Activated CD8-positive, alpha-beta memory T cell treated with anti-CD3 and anti-CD28 coated beads for 36 hours (primary cell): ENCODE results near the gene RAB6A. TPM values are rescaled to one million over a fixed set of nuclear protein-coding genes. Genes with fewer than 3 reads are reported as not detected.
"Not testable (repeated sequence)": the region's sequence is repeated elsewhere in the genome, so short reads cannot be mapped to it uniquely, and the experiment has no call there.

Experiments used
- CTCF ChIA-PET: fragments of 350-600 bp; sonication (Branson Sonifier 250); formaldehyde crosslinking; loops from one replicate; lab custom pipeline; 2021; ENCODE audit warnings: antibody characterized with exemption; lab: Charles Lee
- POLR2A ChIA-PET: fragments of 350-600 bp; sonication (Branson Sonifier 250); formaldehyde crosslinking; loops from one replicate; lab custom pipeline; 2021; ENCODE audit warnings: antibody characterized with exemption; lab: Charles Lee
- total RNA-seq, 2 experiments: library from RNA; stranded (reverse); gene quantifications; one replicate each; pipeline ENCODE4 v1.2.3, GENCODE V29; 2021

RAB6A gene
- total RNA-seq, 2 experiments from 2014 or later, result 69.0 to 72.1 TPM

DNA sequence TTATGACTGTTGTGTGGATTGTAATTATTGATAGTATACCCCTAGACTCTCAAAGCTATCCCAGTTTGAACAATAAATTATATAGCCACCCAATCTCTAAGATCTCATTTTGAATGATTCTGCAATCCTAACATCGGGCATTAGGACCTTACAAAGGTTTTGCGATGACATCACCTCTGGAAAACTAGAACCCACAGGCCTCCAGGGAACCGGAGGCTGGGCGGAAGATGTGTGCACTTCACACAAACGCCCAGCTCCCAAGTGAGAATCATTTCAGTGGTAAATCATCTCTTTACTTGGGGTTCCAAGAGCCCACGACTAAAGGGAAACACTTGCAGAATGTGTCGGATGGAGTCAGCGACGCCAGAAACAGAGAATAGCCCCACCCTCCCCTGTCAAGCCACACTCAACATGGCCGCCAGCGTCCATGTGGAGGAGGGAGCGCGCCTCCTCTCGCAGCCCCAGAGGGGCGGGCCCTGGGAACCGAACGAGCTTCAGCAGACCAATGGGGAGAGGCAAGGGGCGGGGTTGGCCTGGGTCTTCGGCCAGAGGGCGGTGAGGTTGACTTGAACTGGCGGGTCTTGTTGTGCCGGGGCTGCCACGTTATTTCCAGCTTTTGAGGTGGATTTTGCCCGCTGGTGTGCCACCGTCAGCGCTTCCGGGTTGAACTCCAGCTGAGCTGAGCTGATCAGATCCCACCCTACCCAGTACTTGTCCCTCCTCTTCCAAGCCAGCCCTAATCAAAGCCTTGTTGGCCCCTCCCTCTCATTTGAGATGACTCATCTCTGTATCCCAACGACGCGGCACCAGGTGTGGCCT lies 18.4 kb upstream of the RAB6A start:
- POLR2A ChIA-PET, result interaction anchor here (0.6 to 2.9 kb wide), 3 partner anchors 9 to 636 kb away, joined by 4 to 39 read pairs (median 10); partner anchors contain the start of genes MRPL48 and RAB6A
- CTCF ChIA-PET, result interaction anchor here (0.6 to 2.3 kb wide), 4 partner anchors 9 to 25 kb away, joined by 3 to 15 read pairs (median 9); partner anchors contain the start of genes MRPL48 and RAB6A

DNA sequence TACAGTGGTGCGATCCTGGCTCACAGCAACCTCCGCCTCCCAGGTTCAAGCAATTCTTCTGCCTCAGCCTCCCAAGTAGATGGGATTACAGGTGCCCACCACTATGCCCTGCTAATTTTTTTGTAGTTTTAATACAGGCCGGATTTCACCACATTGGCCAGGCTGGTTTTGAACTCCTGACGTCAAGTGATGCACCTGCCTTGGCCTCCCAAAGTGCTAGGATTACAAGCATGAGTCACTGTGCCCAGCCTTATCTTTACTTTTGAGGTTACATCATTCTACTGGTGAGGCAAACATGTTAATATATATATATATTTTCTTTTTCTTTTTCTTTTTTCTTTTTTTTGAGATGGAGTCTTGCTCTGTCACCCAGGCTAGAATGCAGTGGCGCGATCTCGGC lies 9.9 kb upstream of the RAB6A start:
- CTCF ChIA-PET, POLR2A ChIA-PET: not testable (repeated sequence)

DNA sequence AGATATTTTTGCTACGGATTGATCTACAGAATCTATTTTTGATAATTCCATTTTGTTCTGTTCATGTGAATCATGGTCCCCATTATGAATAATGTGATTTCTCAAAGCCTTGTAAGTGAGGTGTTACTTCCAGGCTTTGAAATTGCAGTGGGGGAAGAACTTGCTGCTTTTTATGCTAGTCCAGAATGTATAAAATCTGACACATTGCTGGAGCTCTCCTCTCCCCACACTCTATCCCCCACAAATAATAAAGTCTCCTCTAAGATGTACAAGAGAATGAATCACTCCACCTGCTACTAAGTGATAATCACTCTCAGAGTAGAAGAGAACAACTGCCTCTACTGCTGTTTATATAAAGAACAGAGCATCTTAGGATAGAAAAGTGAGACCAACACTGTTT lies 5.9 kb upstream of the RAB6A start:
- POLR2A ChIA-PET, result no interaction called here
- CTCF ChIA-PET, result no interaction called here

DNA sequence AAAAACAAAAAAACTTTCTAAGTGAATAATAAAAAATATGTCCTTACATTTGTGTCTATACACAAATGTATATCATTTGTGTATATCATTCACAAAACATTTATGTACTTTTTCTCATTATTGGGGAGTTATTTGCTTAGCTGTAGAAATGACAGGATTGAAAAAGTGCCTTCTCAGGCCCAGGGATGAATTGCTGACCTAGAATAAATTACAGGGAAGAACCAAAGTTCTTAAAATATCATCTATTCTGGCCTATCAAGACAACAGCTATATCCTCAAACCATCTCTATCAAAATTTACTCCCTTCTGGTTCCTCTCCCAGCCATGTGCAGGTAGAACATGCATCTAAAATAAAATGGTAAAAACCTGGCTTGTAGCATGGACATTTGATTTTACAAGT lies 1.9 kb upstream of the RAB6A start:
- ChIA-PET CTCF (interaction anchor here (0.6 to 2.8 kb wide), 3 partner anchors 17 to 916 kb away, joined by 4 to 14 read pairs (median 5); no protein-coding TSS in a partner anchor), POLR2A (interaction anchor here (0.8 kb wide), 1 partner anchor 43 kb away, joined by 8 read pairs; no protein-coding TSS in a partner anchor)

DNA sequence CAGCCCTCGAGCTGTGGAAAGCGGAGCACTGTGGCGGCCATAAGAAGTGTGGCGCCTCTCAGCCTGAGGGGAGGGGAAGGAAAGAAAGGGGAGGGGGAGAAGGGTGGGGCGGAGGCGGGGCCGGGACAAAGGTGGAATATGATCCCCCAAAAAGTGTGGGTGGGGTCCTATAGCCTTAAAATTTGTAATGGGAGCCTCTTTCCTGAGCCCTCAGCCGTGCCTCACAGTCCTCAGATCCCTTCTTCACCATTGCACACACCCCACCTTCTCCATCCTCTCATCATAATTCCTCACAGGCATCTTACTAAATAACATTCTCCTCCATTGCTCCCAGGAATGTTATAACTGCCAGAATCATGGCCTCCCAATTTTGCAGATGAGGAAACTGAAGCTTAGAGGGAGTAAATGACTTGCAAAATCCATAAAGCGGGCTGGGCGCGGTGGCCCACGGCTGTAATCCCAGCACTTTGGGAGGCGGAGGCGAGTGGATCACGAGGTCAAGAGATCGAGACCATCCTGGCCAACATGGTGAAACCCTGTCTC lies 600 bp upstream of the RAB6A start:
- POLR2A ChIA-PET, result interaction anchor here (0.6 to 2.6 kb wide), 5 partner anchors 17 to 27 kb away, joined by 3 to 39 read pairs (median 6); no protein-coding TSS in a partner anchor
- CTCF ChIA-PET, result interaction anchor here (2.8 kb wide), 1 partner anchor 18 kb away, joined by 14 read pairs; no protein-coding TSS in a partner anchor

DNA sequence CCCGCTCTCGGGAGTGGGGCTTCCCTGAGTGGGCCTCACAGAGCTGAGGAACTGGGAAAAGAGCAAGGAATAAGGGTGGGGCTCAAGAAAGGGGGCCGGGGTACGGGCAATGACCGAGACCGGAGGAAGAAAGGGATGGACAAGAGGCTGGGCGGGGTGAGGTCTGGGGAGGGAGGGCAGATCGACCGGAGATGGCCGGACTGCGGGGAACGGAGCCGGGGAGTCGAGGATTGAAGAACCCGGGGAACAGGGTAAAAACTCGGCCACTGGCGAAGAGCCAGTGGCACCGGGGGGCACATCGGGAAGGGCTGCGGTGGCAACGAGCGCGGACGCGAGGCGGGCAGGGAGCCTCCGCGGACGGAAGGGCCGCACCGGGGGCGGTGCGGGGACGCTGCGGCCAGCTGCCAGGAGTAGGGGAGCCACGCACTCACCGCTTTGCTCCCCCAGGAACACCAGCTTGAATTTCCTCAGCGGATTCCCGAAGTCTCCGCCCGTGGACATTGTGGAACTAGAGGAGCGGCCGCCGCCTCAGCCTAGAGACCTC lies 667 bp downstream of the RAB6A start:
- ChIA-PET POLR2A (interaction anchor here (1.3 to 2.6 kb wide), 3 partner anchors 19 to 108 kb away, joined by 3 to 39 read pairs (median 6); no protein-coding TSS in a partner anchor), CTCF (interaction anchor here (2.8 kb wide), 1 partner anchor 19 kb away, joined by 14 read pairs; no protein-coding TSS in a partner anchor)

DNA sequence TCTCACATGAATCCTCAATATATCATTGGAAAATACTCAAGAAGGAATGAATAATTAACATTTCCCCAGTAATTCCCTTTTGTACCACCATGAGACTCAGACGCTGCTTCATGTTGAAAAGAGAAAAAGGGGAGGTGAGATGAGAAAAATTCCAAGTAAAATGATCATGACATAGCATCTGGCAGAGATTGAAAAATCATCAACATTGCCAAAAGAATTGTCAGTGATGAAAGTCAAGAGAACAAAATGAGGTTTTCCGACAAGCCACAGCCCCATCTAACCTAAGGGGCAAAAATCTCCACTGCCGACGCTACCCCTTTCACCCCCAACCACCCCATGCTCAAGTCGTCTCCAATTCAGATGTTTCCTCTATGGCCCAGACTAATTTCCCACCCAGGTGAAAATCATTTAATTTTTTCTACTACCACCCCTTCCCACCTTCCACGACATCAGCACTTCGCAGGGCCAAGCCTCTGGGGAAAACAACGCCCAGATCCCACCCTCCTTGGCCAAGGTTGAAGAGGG lies 1.2 kb downstream of the RAB6A start:
- ChIA-PET CTCF (no interaction called here), POLR2A (interaction anchor here (1.3 to 2.6 kb wide), 2 partner anchors 19 to 109 kb away, joined by 3 to 39 read pairs; no protein-coding TSS in a partner anchor)

DNA sequence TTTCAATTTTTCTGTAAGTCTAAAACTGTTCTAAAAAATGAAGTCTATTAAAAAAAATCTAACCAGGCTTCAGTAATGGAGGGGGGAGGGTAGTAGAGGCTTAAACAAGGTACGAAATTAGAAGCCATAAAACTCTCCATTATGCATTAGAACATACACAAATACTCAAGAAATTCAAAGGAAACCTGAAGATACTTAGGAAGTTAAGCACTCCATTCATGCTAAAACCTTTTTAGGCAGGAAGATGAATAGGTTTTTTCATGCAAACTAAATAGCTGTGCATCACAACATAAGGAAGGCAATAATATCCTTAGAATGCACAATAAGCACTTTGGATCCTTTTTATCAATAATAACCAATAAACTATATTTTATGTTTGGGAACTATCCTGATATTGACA lies 2.4 kb downstream of the RAB6A start:
- POLR2A ChIA-PET, result interaction anchor here (1.0 kb wide), 1 partner anchor 30 kb away, joined by 3 read pairs; the partner anchor contains the start of gene MRPL48
- CTCF ChIA-PET, result no interaction called here

DNA sequence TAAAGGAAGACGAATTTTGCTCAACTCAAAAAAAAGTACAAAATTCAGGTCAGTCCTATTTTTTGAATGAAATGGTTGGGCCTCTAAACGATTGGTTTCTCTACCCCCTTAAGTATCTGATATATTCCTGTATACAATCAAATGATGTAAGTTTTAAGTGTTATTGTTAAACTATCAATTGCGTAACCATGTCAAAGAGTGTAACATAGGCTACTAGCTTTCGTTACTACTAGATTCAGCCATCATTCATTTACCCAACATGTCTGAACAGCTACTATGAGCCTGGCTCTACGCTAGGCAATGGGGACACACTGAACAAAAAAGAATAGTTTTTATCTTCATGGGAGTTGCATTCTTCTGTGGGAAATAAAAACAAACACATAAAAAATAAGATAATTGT lies 3.3 kb downstream of the RAB6A start:
- POLR2A ChIA-PET, result no interaction called here
- CTCF ChIA-PET, result no interaction called here

DNA sequence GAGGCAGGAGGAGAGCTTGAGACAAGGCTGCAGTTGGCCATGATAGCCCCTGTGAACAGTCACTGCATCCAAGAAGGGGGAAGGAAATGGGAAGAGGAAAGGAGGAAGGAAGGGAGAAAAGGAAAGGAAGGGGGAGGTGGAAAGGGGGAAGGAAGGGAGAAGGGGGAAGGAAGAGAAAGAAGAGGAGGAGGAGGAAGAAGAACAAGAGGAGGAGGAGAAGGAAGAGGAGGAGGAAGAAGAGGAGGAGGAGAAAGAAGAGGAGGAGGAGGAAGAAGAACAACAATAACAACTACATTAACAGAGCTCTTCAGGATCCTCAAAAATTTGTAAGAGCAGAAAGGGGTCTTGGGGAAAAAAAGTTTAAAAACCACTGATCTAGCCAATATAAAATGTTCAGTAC lies 5.2 kb downstream of the RAB6A start:
- ChIA-PET CTCF (no interaction called here), POLR2A (no interaction called here)

DNA sequence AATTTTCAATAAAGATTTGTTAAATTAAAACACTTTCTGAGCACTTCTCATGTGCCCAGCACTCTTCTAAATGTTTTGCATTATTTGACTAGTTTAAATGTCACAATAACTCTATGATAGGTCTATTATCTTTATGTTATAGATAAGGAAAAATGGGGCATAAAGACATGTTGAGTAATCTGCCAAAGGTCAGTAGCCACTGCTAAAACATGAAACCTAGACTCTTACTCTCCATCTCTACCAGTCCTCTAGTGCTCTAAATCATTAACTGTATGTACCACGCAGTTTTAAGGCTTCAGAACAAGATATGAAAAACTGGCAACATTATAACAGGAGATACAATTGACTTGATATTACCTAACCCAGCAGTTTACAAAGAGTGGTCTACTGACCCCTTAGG lies 6.9 kb downstream of the RAB6A start:
- CTCF ChIA-PET, result interaction anchor here (0.7 kb wide), 1 partner anchor 26 kb away, joined by 4 read pairs; no protein-coding TSS in a partner anchor
- POLR2A ChIA-PET, result interaction anchor here (0.7 kb wide), 1 partner anchor 428 kb away, joined by 4 read pairs; no protein-coding TSS in a partner anchor

DNA sequence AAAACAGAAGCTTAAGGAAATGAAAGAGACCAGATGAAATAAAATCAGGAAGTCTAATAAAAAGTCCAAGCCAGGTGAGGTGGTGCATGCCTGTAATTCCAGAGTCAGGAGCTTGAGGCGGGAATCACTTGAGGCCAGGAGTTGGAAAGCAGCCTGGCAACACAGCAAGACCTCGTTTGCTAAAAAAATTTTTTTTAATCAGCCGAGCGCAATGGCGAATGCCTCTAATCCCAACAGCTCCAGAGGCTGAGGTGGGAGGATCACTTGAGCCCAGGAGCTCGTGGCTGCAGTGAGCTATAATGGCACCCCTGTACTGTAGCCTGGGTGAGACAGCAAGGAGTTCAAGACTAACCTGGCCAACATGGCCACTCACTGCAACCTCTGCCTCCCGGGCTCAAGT lies 8.0 kb downstream of the RAB6A start:
- ChIA-PET CTCF (interaction anchor here (0.7 kb wide), 1 partner anchor 25 kb away, joined by 3 read pairs; no protein-coding TSS in a partner anchor), POLR2A (interaction anchor here (0.6 kb wide), 1 partner anchor 446 kb away, joined by 3 read pairs; no protein-coding TSS in a partner anchor)

DNA sequence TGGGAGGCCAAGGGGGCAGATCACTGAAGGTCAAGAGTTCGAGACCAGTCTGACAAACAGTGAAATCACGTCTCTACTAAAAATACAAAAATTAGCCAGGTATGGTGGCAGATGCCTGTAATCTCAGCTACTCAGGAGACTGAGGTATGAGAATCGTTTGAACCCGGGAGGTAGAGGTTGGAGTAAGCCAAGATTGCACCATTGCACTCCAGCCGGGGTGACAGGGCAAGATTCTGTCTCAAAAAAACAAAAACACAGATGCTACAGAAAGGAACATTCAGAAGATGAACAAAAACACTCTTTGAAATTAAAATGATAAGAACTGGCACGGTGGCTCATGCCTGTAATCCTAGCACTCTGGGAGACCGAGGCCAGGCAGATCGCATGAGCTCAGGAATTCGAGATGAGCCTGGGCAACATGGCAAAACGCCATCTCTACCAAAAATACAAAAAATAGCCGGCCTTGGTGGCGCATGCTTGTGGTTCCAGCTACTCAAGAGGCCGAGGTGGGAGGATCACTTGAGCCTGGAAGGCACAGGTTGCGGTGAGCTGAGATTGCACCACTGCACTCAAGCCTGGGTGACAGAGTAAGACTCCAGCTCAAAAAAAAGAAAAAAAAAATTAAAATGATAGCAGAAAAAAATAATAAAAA lies 8.5 kb downstream of the RAB6A start:
- POLR2A ChIA-PET, result interaction anchor here (0.6 kb wide), 1 partner anchor 445 kb away, joined by 3 read pairs; no protein-coding TSS in a partner anchor
- CTCF ChIA-PET, result interaction anchor here (0.7 kb wide), 1 partner anchor 25 kb away, joined by 3 read pairs; no protein-coding TSS in a partner anchor

DNA sequence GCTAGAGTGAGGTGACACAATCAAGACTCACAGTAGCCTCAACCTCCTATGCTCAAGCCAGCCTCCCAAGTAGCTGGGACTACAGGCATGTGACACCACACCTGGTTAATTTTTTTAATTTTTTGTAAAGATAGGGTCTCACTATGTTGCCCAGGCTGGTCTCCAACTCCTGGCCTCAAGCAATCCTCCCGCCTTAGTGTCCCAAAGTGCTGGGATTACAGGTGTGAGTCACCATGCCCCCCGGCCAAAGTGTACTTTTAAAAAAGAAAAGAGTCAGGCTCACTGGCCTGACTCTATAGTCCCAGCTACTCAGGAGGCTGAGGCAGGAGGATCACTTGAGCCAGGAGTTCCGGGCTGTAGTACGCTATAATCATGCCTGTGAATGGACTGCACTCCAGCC lies 10.0 kb downstream of the RAB6A start:
- CTCF ChIA-PET, result interaction anchor here (1.5 kb wide), 1 partner anchor 105 kb away, joined by 5 read pairs; no protein-coding TSS in a partner anchor

DNA sequence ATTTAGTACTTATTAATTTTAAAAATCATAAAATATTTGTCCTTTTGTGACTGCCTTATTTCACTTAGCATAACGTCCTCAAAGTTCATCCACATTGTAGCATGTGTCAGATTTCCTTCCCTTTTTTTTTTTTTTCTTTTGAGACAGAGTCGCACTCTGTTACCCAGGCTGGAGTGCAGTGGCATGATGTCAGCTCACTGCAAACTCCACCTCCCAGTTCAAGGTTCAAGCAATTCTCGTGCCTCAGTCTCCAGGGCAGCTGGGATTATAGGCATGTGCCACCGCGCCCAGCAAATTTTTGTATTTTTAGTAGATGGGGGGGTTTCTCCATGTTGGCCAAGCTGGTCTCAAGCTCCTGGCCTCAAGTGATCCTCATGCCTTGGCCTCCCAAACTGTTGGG lies 10.6 kb downstream of the RAB6A start:
- ChIA-PET CTCF (interaction anchor here (1.5 kb wide), 1 partner anchor 105 kb away, joined by 5 read pairs; no protein-coding TSS in a partner anchor), POLR2A (no interaction called here)

More for the DNA sequence above, 10.0 kb downstream of the RAB6A start:
- POLR2A ChIA-PET, result not testable (repeated sequence)

DNA sequence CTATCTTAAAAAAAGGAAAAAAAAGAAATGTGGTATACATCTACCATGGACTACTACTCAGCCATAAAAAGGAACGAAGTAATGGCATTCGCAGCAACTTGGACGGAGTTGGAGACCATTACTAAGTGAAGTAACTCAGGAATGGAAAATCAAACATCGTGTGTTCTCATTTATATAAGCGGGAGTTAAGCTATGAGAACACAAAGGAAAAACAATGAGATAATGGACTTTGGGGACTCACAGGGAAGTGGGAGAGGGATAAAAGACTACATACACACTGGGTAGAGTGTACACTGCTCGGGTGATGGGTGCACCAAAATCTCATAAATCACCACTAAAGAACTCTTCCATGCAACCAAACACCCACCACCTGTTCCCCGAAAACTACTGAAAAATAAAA lies 11.8 kb downstream of the RAB6A start:
- ChIA-PET POLR2A (no interaction called here), CTCF (no interaction called here)

DNA sequence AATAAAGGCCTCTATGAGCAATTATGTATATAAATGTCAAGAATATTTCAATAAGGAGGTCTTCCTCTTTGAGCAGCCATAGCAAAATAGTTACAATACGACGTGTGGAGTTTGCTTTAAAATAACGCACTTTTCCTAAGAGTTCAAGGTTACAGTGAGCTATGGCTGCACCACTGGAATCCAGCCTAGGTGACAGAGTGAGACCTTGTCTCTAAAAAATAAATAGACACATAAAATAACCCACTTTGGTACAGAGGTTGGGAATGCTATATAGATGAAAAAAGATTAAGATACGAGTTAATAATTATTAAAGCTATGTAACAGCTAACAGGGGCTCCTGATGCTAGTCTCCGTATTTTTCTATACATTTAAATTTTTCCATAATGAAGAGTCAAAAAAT lies 12.6 kb downstream of the RAB6A start:
- ChIA-PET POLR2A (no interaction called here), CTCF (interaction anchor here (0.6 kb wide), 1 partner anchor 429 kb away, joined by 5 read pairs; no protein-coding TSS in a partner anchor)

DNA sequence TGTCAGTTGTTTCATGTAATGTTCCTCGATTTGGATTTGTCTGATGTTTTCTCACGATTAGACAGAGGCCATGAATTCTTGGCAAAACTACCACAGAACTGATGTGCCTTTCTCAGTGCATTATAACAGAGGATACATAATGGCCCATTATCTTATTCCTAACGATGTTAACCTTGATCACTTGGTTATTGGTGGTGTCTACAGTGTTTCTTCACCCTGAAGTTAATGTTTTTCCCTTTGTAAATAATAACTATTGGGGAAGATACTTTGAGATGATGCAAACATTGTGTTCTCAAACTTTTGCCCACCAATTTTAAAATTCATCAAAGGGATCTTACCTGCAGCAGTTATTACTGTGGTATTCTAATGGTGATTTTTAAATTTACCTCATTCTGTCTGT lies 13.1 kb downstream of the RAB6A start:
- CTCF ChIA-PET, result interaction anchor here (0.6 to 0.7 kb wide), 2 partner anchors 429 to 575 kb away, joined by 3 to 5 read pairs; no protein-coding TSS in a partner anchor
- POLR2A ChIA-PET, result no interaction called here
